Body of pancreas (tissue), 4 donors: ENCODE measurements around the gene CAMK2D. TPM values are rescaled to one million over a fixed set of nuclear protein-coding genes. Genes with fewer than 3 reads are reported as not detected.

Experiments
- ATAC-seq: fragments of 150-250 bp; one replicate; pipeline ENCODE4 v1.9.1; 2016
- DNase-seq, 4 donors: peaks; one replicate each; pipeline ENCODE4 v3.0.0-alpha.2; 2019
- H3K27ac ChIP-seq, 4 donors: fragments of 200-600 bp; sonication (generic); 1 replicate in 3 of 4; 2 replicates in 1 of 4; pipeline versions ENCODE4 v1.5.1 to v1.6.1; 2016 to 2019; ENCODE audit warnings: mild to moderate bottlenecking in 1 of 4, mixed read lengths in 1 of 4, moderate library complexity in 1 of 4
- H3K27me3 ChIP-seq, 2 donors: fragments of 200-600 bp; sonication (generic); one replicate each; pipeline ENCODE4 v1.6.0; 2016; ENCODE audit warnings: mild to moderate bottlenecking in 1 of 2
- H3K36me3 ChIP-seq, 2 donors: fragments of 200-600 bp; sonication (generic); replicated peaks in 1 of 2; 2 replicates each; pipeline ENCODE4 v1.5.1; 2016; ENCODE audit warnings: low read depth in 2 of 2; ENCODE audit not compliant: insufficient read depth in 1 of 2
- H3K4me1 ChIP-seq: fragments of 200-600 bp; sonication (generic); one replicate; pipeline ENCODE4 v1.6.0; 2016
- H3K4me3 ChIP-seq, 2 donors: fragments of 200-600 bp; sonication (generic); 1 replicate in 1 of 2; 2 replicates in 1 of 2; pipeline ENCODE4 v1.5.1; 2016 to 2019
- H3K9me3 ChIP-seq, 3 donors: fragments of 200-600 bp; sonication (generic); 1 replicate in 2 of 3; 2 replicates in 1 of 3; pipeline ENCODE4 v1.5.1; 2016
- POLR2A ChIP-seq, 3 donors: fragments of 450-650 bp; IDR thresholded peaks; one replicate each; pipeline ENCODE4 v1.6.1; 2016; ENCODE audit warnings: antibody characterized with exemption in 3 of 3, mild to moderate bottlenecking in 2 of 3
- WGBS, 2 donors: methylation state at CpG; one replicate each; pipeline ENCODE4 v1.1.5; 2017; 5-methylcytosine and 5-hydroxymethylcytosine counted together
- intact Hi-C: fragments of 100-400 bp; cut with DNase I; formaldehyde crosslinking; loops from one replicate; pipeline ENCODE4 v1.15.1; 2023
- total RNA-seq, 2 donors: library from RNA; depleted of rRNA; stranded (reverse); fragments of >200 nt; gene quantifications; one replicate each; pipeline ENCODE4 v1.1.0, GENCODE V29; 2016
- TF ChIP-seq, protein P1 (sequence below), 7 experiments: fragments of 450-650 bp in 4 of 7; fragments of 200-600 bp in 3 of 7; sonication (generic) in 3 of 7; IDR thresholded peaks; one replicate each; pipeline ENCODE4 v1.5.1; 2016 to 2019; ENCODE audit warnings: antibody characterized with exemption in 7 of 7

CAMK2D gene
- total RNA-seq, 2 donors from 2014 or later, result 25.7 to 29.3 TPM

DNA sequence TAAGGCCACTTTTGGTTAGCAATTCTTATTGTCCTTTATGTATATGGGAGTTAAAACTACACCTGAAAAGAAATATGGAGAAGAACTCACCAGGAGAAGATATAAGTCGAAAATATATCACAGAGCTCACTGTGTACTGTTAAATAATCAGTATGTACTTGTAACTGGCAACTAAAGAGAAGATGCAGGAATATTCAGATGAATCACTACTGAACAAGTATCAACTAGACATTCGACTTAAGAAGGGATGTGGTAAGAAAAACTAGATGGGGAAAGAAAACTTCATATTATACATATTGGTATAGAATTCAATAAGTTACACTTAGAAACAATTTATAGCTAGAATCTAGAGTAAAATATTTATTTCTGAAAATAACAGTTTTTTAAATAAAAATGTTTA, 230.0 kb downstream of the CAMK2D start:
- intact Hi-C loops, result no loop called here
- Histone ChIP-seq H3K4me3 (no peak overlapping the region), H3K27me3 (no peaks in the 10 kb centered on the region), H3K27ac (no peak overlapping the region), H3K36me3 (no peaks in the 10 kb centered on the region), H3K4me1 (no peaks in the 10 kb centered on the region), H3K9me3 (no peaks in the 10 kb centered on the region)
- ATAC-seq (no peak), DNase-seq (no peak)
- TF ChIP-seq POLR2A (IDR thresholded peaks at IDR 0.05), result no peak
- TF ChIP-seq, protein P1, sequence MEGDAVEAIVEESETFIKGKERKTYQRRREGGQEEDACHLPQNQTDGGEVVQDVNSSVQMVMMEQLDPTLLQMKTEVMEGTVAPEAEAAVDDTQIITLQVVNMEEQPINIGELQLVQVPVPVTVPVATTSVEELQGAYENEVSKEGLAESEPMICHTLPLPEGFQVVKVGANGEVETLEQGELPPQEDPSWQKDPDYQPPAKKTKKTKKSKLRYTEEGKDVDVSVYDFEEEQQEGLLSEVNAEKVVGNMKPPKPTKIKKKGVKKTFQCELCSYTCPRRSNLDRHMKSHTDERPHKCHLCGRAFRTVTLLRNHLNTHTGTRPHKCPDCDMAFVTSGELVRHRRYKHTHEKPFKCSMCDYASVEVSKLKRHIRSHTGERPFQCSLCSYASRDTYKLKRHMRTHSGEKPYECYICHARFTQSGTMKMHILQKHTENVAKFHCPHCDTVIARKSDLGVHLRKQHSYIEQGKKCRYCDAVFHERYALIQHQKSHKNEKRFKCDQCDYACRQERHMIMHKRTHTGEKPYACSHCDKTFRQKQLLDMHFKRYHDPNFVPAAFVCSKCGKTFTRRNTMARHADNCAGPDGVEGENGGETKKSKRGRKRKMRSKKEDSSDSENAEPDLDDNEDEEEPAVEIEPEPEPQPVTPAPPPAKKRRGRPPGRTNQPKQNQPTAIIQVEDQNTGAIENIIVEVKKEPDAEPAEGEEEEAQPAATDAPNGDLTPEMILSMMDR (IDR thresholded peaks at IDR 0.05), result no peak
- 78 to 84% methylated on average over 2 of the region's 2 CpGs for WGBS, 2 donors

DNA sequence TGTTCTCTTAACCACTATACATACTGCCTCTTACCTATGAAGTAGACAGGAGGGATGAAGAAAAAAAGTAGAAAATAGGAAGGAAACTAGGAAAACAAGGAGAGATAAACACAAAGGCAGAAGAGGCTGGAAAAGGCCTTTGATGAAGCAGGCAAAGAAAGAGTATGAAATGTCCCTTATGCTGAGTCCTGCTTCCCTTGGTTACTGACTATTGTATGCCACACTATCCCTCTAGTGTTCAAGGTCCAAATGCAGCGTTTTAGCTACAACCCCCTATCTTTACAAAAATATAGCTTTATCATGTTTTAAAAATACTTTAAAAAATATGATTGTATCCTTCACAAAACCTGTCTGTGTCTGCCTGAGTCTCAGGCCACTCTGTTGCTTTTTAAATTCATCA, 233.1 kb downstream of the CAMK2D start:
- 44 to 55% methylated on average over 1 of the region's 1 CpG for WGBS, 2 donors
- intact Hi-C loops, result no loop called here
- no peak for ATAC-seq

DNA sequence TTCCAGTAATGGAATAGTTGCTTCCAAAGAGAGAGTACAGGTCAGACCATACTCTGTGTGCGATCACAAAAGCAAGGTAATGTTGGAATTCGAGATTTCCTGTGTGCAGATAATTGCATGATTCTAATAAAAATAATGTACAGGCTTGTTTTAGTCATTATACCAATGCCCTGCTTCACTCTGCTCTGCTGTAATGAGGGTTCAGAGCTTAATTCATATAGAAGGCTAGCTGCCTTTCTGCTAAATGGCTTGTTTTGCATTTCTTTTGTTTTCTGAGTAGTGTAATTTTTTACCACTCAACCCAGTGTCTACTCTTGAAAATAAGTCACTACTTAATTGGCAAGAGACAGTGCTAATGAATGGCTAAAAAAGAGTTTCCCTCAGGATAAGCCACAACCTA, 236.0 kb downstream of the CAMK2D start:
- 95 to 98% methylated on average over 2 of the region's 2 CpGs for WGBS, 2 donors
- intact Hi-C loops, result no loop called here
- Histone ChIP-seq H3K27ac (no peak overlapping the region), H3K36me3 (no peaks in the 10 kb centered on the region), H3K4me3 (no peak overlapping the region), H3K9me3 (no peaks in the 10 kb centered on the region), H3K27me3 (no peaks in the 10 kb centered on the region), H3K4me1 (no peaks in the 10 kb centered on the region)
- ATAC-seq (no peak), DNase-seq (no peak)
- TF ChIP-seq, protein P1 (IDR thresholded peaks at IDR 0.05), result no peak
- TF ChIP-seq POLR2A (IDR thresholded peaks at IDR 0.05), result no peak

More for the DNA sequence above, 233.1 kb downstream of the CAMK2D start:
- Histone ChIP-seq H3K36me3 (no peaks in the 10 kb centered on the region), H3K4me3 (no peak overlapping the region), H3K27me3 (no peaks in the 10 kb centered on the region), H3K4me1 (no peaks in the 10 kb centered on the region), H3K27ac (no peak overlapping the region), H3K9me3 (no peaks in the 10 kb centered on the region)
- TF ChIP-seq, protein P1 (IDR thresholded peaks at IDR 0.05), result no peak
- no peak for TF ChIP-seq POLR2A (IDR thresholded peaks at IDR 0.05)
- no peak for DNase-seq

DNA sequence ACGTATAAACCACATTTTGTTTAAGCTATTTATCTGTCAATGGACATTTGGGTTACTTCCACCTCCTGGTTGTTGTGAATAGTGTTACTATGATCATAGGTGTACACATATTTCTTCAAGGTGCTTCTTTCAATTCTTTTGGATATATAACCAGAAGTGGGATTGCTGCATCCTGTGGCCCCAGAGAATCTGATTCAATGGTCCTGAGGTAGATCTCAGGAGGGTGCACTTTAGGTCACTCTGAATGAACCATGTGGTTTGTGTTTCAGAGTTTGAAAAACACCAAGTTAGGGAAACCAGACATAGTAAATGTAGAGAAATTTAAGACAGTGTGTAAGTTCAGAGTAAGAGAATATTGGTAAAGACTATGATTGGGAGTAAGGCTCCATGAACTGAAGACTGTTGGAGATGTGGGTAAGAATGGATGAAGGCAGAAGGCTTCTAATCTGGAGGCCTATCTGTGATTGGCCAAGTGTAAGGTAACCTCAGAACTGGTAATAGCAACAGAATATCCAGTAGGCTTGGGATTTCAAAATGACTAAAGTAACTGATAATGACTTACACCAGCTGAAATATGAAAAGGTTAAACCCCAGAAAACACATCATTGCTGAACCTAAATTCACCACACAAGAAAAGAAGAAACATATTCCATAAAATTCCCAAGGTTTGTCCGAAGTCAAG, 236.9 kb downstream of the CAMK2D start:
- TF ChIP-seq POLR2A (IDR thresholded peaks at IDR 0.05), result no peak
- TF ChIP-seq, protein P1 (IDR thresholded peaks at IDR 0.05), result no peak
- no peaks in the 10 kb centered on the region for H3K27me3 ChIP-seq
- 97 to 98% methylated on average over 2 of the region's 2 CpGs for WGBS, 2 donors
- H3K4me1 ChIP-seq, result no peaks in the 10 kb centered on the region
- no peak overlapping the region for H3K4me3 ChIP-seq
- no peak for ATAC-seq
- DNase-seq, result no peak
- no peak overlapping the region for H3K27ac ChIP-seq
- intact Hi-C loops, result no loop called here
- no peaks in the 10 kb centered on the region for H3K9me3 ChIP-seq
- H3K36me3 ChIP-seq, result no peaks in the 10 kb centered on the region

DNA sequence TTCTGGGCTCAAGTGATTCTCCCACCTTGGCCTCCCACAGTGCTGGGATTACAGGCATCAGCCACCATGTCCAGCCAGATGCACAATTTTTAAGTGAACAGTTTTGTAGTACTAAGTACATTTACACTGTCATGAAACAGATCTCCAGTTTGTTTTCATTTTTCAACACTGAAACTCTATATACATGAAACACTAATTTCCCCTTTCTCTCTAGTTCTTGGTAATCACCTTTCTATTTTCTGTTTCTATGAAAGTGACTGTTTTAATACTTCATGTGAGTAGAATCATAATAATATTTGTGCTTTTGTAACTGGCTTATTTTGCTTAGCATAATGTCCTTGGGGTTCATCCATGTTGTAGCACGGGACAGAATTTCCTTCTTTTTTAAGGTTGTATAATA, 237.4 kb downstream of the CAMK2D start:
- Histone ChIP-seq H3K4me1 (no peaks in the 10 kb centered on the region), H3K27ac (no peak overlapping the region), H3K27me3 (no peaks in the 10 kb centered on the region), H3K9me3 (no peaks in the 10 kb centered on the region), H3K4me3 (no peak overlapping the region), H3K36me3 (no peaks in the 10 kb centered on the region)
- no peak for ATAC-seq
- WGBS, 2 donors, result 94 to 96% methylated on average over 1 of the region's 1 CpG
- TF ChIP-seq, protein P1 (IDR thresholded peaks at IDR 0.05), result no peak
- TF ChIP-seq POLR2A (IDR thresholded peaks at IDR 0.05), result no peak
- no peak for DNase-seq
- intact Hi-C loops, result no loop called here
